ENCODE measurements around the gene UGT1A1.

The UGT1A1 gene

GRCh38 chr2:233773854-233774253, 13.8 kb downstream of the UGT1A1 start:
- Histone ChIP-seq H3K79me2 (ENCODE audit: insufficient read depth, low read length) (no peaks in the 10 kb centered on the region), H3K9ac (ENCODE audit: low read length) (no peak overlapping the region), H2AFZ (ENCODE audit: low read length) (no peak overlapping the region), H3K27ac (ENCODE audit: low read depth, low read length, poor library complexity, severe bottlenecking) (no peak overlapping the region), H3K27me3 (ENCODE audit: insufficient read depth, low read length) (peaks cover 4% of the 10 kb centered on the region; the same call in 1 of the 2 replicates), H3K9me2 (ENCODE audit: low read depth, low read length) (no peaks in the 10 kb centered on the region), H3K4me2 (ENCODE audit: low read length) (no peak overlapping the region), H3K36me3 (ENCODE audit: insufficient read depth, low read length) (no peaks in the 10 kb centered on the region), H3K4me1 (ENCODE audit: insufficient read depth, low read length, severe bottlenecking) (no peaks in the 10 kb centered on the region), H3K4me3 (ENCODE audit: low read depth, low read length, poor library complexity, severe bottlenecking) (no peak overlapping the region), H4K20me1 (ENCODE audit: insufficient read depth, low read length) (no peaks in the 10 kb centered on the region), H3K9me3 (ENCODE audit: low read length) (no peaks in the 10 kb centered on the region), H3F3A (ENCODE audit: insufficient read depth, low read length) (no peaks in the 10 kb centered on the region)
- no peak for TF ChIP-seq CTCF (IDR thresholded peaks at IDR 0.05; ENCODE audit: low read length)
- TF ChIP-seq EZH2 (IDR thresholded peaks at IDR 0.05; ENCODE audit: borderline replicate concordance, low read length) = no peak

GRCh38 chr2:233775414-233775813, 15.3 kb downstream of the UGT1A1 start:
- TF ChIP-seq EZH2 (IDR thresholded peaks at IDR 0.05; ENCODE audit: borderline replicate concordance, low read length) = no peak
- TF ChIP-seq CTCF (IDR thresholded peaks at IDR 0.05; ENCODE audit: low read length) = no peak
- Histone ChIP-seq H3K27me3 (ENCODE audit: insufficient read depth, low read length) (peaks cover 4% of the 10 kb centered on the region; the same call in 1 of the 2 replicates), H3K27ac (ENCODE audit: low read depth, low read length, poor library complexity, severe bottlenecking) (no peak overlapping the region), H3K4me3 (ENCODE audit: low read depth, low read length, poor library complexity, severe bottlenecking) (no peak overlapping the region), H3K4me1 (ENCODE audit: insufficient read depth, low read length, severe bottlenecking) (no peaks in the 10 kb centered on the region), H4K20me1 (ENCODE audit: insufficient read depth, low read length) (no peaks in the 10 kb centered on the region), H3K4me2 (ENCODE audit: low read length) (no peak overlapping the region), H3K36me3 (ENCODE audit: insufficient read depth, low read length) (no peaks in the 10 kb centered on the region), H3K9me2 (ENCODE audit: low read depth, low read length) (no peaks in the 10 kb centered on the region), H3K9me3 (ENCODE audit: low read length) (no peaks in the 10 kb centered on the region), H3K9ac (ENCODE audit: low read length) (no peak overlapping the region), H3K79me2 (ENCODE audit: insufficient read depth, low read length) (no peaks in the 10 kb centered on the region), H3F3A (ENCODE audit: insufficient read depth, low read length) (no peaks in the 10 kb centered on the region), H2AFZ (ENCODE audit: low read length) (no peak overlapping the region)

- Histone ChIP-seq H3K9ac (ENCODE audit: low read length) (no peak within 1 kb of the TSS), H3K4me3 (ENCODE audit: low read depth, low read length, poor library complexity, severe bottlenecking) (no peak within 1 kb of the TSS), H3K36me3 (ENCODE audit: insufficient read depth, low read length) (no peaks in the 10 kb centered on the region), H2AFZ (ENCODE audit: low read length) (no peak within 1 kb of the TSS), H3K27me3 (ENCODE audit: insufficient read depth, low read length) (peaks cover 4% of the 10 kb centered on the region; the same call in 1 of the 2 replicates), H3K27ac (ENCODE audit: low read depth, low read length, poor library complexity, severe bottlenecking) (no peak within 1 kb of the TSS), H4K20me1 (ENCODE audit: insufficient read depth, low read length) (no peaks in the 10 kb centered on the region), H3K9me2 (ENCODE audit: low read depth, low read length) (no peaks in the 10 kb centered on the region), H3K4me1 (ENCODE audit: insufficient read depth, low read length, severe bottlenecking) (no peaks in the 10 kb centered on the region), H3F3A (ENCODE audit: insufficient read depth, low read length) (no peaks in the 10 kb centered on the region), H3K4me2 (ENCODE audit: low read length) (no peak within 1 kb of the TSS), H3K9me3 (ENCODE audit: low read length) (no peaks in the 10 kb centered on the region), H3K79me2 (ENCODE audit: insufficient read depth, low read length) (no peaks in the 10 kb centered on the region)
- TF ChIP-seq CTCF (IDR thresholded peaks at IDR 0.05; ENCODE audit: low read length) (no peak), EZH2 (IDR thresholded peaks at IDR 0.05; ENCODE audit: borderline replicate concordance, low read length) (no peak)
These were observed 18.0 kb downstream of the UGT1A1 start, which contains the start of gene MROH2A for GRCh38 chr2:233778030-233778429. TSS of gene MROH2A (plus strand) at chr2:233778330. CDS start at chr2:233779359, 1,029 bp downstream.
